SU-DHL-6 (cell line): ENCODE measurements around the gene SLC9B2.

Source experiments
- EZH2phosphoT487 ChIP-seq: fragments of 200-600 bp; sonication (generic), shearing (Covaris generic); conservative IDR thresholded peaks from 2 replicates; pipeline ENCODE4 v1.6.1; 2018; ENCODE audit warnings: mild to moderate bottlenecking, antibody characterized with exemption, low read length, moderate library complexity, mixed read lengths
- TF ChIP-seq, protein P1 (sequence below): fragments of 200-600 bp; sonication (generic); IDR thresholded peaks from one replicate; pipeline ENCODE4 v1.5.1; 2017; ENCODE audit warnings: antibody characterized with exemption, mild to moderate bottlenecking, low read length, moderate library complexity; ENCODE audit not compliant: insufficient read depth, poor library complexity, severe bottlenecking

DNA sequence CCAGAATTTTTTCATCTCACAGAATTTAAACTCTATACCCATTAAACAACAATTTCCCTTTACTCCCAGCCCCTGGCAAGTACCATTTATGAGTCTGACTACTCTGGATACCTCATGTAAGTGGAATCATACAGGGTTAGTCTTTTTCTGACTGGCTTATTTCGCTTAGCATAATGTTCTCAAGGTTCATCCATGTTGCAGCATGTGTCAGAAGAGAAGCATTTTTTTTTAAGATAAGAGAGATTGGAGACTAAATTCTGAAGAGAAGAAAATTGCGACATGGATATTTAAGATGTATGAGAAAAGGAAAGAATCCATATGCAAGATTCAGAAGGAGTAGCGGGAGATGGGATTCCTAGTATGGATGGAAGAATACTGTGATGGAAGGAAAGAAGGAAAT is 45.8 kb downstream of the SLC9B2 start:
- TF ChIP-seq, protein P1, sequence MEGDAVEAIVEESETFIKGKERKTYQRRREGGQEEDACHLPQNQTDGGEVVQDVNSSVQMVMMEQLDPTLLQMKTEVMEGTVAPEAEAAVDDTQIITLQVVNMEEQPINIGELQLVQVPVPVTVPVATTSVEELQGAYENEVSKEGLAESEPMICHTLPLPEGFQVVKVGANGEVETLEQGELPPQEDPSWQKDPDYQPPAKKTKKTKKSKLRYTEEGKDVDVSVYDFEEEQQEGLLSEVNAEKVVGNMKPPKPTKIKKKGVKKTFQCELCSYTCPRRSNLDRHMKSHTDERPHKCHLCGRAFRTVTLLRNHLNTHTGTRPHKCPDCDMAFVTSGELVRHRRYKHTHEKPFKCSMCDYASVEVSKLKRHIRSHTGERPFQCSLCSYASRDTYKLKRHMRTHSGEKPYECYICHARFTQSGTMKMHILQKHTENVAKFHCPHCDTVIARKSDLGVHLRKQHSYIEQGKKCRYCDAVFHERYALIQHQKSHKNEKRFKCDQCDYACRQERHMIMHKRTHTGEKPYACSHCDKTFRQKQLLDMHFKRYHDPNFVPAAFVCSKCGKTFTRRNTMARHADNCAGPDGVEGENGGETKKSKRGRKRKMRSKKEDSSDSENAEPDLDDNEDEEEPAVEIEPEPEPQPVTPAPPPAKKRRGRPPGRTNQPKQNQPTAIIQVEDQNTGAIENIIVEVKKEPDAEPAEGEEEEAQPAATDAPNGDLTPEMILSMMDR, result no peak
- TF ChIP-seq EZH2phosphoT487, result no peak
